ENCODE data around the gene FHIT.

The FHIT gene

GRCh38 chr3:60319179-60319858 lies 931.9 kb downstream of the FHIT start:
- Histone ChIP-seq H3K4me2 (ENCODE audit: low read length) (no peak overlapping the region), H2AFZ (no peak overlapping the region), H3K4me1 (peaks cover 3% of the 10 kb centered on the region), H3K9ac (no peak overlapping the region), H3K36me3 (ENCODE audit: control insufficient read depth, insufficient read depth, low read length) (no peaks in the 10 kb centered on the region), H3K4me3 (ENCODE audit: low read depth, low read length) (no peak overlapping the region), H3K27me3 (ENCODE audit: control insufficient read depth, insufficient read depth, low read length) (no peaks in the 10 kb centered on the region), H3K27ac (no peak overlapping the region), H3K9me3 (ENCODE audit: control insufficient read depth, low read length) (no peaks in the 10 kb centered on the region), H3K79me2 (no peaks in the 10 kb centered on the region)
- TF ChIP-seq CTCF (IDR thresholded peaks at IDR 0.05) = no peak

GRCh38 chr3:60316121-60316797 lies 935.0 kb downstream of the FHIT start:
- H3K27ac ChIP-seq = no peak overlapping the region
- H3K27me3 ChIP-seq (ENCODE audit: control insufficient read depth, insufficient read depth, low read length) = no peaks in the 10 kb centered on the region
- no peaks in the 10 kb centered on the region for H3K4me1 ChIP-seq
- H2AFZ ChIP-seq = no peak overlapping the region
- no peak overlapping the region for H3K9ac ChIP-seq
- no peak for TF ChIP-seq CTCF (IDR thresholded peaks at IDR 0.05)
- H3K4me3 ChIP-seq (ENCODE audit: low read depth, low read length) = no peak overlapping the region
- H3K4me2 ChIP-seq (ENCODE audit: low read length) = no peak overlapping the region
- no peaks in the 10 kb centered on the region for H3K36me3 ChIP-seq (ENCODE audit: control insufficient read depth, insufficient read depth, low read length)
- H3K9me3 ChIP-seq (ENCODE audit: control insufficient read depth, low read length) = no peaks in the 10 kb centered on the region
- H3K79me2 ChIP-seq = no peaks in the 10 kb centered on the region

GRCh38 chr3:60313951-60314461 lies 937.2 kb downstream of the FHIT start:
- no peaks in the 10 kb centered on the region for H3K9me3 ChIP-seq (ENCODE audit: control insufficient read depth, low read length)
- no peaks in the 10 kb centered on the region for H3K36me3 ChIP-seq (ENCODE audit: control insufficient read depth, insufficient read depth, low read length)

GRCh38 chr3:60313231-60313798 lies 937.9 kb downstream of the FHIT start:
- TF ChIP-seq CTCF (IDR thresholded peaks at IDR 0.05) = no peak
- no peaks in the 10 kb centered on the region for H3K36me3 ChIP-seq (ENCODE audit: control insufficient read depth, insufficient read depth, low read length)

More at GRCh38 chr3:60313951-60314461, 937.2 kb downstream of the FHIT start:
- no peaks in the 10 kb centered on the region for H3K27me3 ChIP-seq (ENCODE audit: control insufficient read depth, insufficient read depth, low read length)
- no peak overlapping the region for H3K27ac ChIP-seq
- H3K4me3 ChIP-seq (ENCODE audit: low read depth, low read length) = no peak overlapping the region
- H3K79me2 ChIP-seq = no peaks in the 10 kb centered on the region
- no peak overlapping the region for H2AFZ ChIP-seq
- H3K4me2 ChIP-seq (ENCODE audit: low read length) = no peak overlapping the region
- no peak for TF ChIP-seq CTCF (IDR thresholded peaks at IDR 0.05)
- no peak overlapping the region for H3K9ac ChIP-seq
- no peaks in the 10 kb centered on the region for H3K4me1 ChIP-seq

More at GRCh38 chr3:60313231-60313798, 937.9 kb downstream of the FHIT start:
- Histone ChIP-seq H3K4me1 (no peaks in the 10 kb centered on the region), H2AFZ (no peak overlapping the region), H3K9ac (no peak overlapping the region), H3K27ac (no peak overlapping the region), H3K4me2 (ENCODE audit: low read length) (no peak overlapping the region), H3K9me3 (ENCODE audit: control insufficient read depth, low read length) (no peaks in the 10 kb centered on the region), H3K27me3 (ENCODE audit: control insufficient read depth, insufficient read depth, low read length) (no peaks in the 10 kb centered on the region), H3K4me3 (ENCODE audit: low read depth, low read length) (no peak overlapping the region), H3K79me2 (no peaks in the 10 kb centered on the region)
